DMS 273 (cell line): ENCODE measurements around the gene RNF152.

Experiments
- DNase-seq: peaks from one replicate; lab custom pipeline; 2025; ENCODE audit not compliant: unreplicated experiment; lab: John Stamatoyannopoulos, UW

The RNF152 gene

DNA sequence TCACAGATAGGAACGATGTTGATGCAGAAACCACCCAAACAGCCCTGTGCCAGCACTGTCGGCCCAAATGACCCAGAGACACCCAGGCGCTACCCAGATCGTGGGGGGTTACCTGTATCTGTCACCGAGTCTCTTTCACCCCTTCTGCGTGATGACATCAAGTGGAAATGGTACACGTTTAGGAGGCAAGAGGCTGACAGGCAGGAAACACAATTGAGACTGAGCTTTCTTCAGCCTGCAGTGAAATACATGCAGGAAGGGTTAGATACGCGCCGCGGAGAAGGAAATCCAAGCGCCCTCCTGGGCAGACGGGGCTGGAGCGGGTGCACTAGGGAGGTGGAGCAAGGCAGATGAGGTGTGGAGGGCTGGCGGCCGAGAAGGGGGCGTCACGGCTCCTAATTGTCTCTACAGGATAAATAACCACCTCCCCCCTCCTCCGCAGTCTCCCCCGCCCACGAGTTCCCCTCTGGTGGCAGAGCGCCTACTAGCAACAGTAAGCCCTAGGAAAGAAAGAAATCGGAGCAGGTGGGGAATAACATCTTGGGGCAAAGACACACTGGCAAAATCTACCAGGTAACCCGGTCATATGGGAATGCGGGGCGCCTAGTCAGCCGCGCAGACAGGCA lies at the start of gene RNF152:
RNF152 (minus strand) TSS at position 325 of the 626 bp plus-strand sequence. CDS start 76,544 bp downstream, outside the sequence.
- peak; percentile 79 for DNase-seq

GRCh38 chr18:61941948-61942471 lies 49.2 kb upstream of the RNF152 start:
- DNase-seq: no peak

DNA sequence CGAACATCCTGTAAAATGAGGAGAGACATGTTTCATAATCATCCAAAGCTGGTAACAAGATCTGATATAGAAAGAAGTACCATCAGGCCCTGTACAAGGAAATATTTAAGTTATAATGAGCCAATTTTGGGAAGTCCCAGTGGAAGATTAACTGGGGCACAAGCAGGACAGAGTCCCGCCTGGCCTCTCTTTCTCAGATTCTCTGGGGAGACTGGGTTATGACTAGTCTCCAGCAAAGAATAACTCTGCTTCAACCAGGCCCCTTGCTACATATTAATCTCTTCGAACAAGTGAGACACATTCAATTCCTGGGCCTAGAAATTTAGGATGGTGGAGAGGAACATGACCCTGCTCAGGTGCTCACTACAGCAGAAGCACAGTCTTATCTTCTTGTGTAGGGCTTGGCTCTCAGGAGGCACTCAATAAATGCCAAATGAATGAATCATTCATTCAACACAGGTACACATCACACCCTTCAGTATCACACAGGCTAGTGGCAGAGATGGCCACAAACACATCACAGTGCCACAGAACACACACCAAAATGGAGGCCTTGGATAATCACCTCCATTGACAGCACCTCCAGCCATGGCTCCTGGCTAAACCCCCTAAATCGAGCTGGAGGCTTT lies 46.4 kb upstream of the RNF152 start:
- DNase-seq: no peak

GRCh38 chr18:61935362-61935761 lies 42.6 kb upstream of the RNF152 start:
- DNase-seq: no peak

GRCh38 chr18:61931654-61932379 lies 39.0 kb upstream of the RNF152 start:
- DNase-seq: no peak

DNA sequence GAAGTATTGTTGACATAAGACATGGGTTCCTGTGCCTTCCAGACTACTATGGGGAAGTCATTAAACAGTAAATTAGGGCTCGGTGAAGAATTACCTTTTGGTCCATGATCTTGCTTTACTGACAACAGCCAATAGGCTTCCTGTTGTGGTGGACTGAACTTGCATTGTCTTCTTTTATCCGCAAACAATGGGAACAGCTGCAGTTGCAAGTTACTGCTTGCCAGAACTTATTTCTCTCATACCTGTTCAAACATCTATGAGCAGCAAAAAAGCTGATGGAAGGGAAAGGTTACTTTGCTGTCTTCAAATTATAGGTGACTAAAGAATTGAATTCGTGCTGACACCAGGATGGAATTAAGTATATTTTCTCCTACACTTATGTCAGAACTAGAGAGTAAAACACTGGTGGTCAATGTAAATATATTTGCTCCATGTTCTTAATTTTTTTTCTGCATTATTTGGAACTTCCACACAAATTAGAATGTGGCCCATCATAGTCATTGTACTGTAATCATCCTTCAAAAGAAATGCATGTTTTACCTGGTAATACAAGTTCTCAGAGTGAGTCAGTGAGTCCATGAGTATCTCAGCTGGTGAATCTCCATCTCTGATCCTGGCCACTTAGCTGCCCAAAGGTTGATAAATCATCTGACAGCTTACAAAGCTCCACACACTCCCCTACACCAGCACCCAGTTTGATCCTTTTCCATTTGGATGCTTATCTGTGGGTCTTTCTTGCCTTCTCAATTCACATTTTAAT lies 37.3 kb upstream of the RNF152 start:
- no peak for DNase-seq

GRCh38 chr18:61926532-61926931 lies 33.7 kb upstream of the RNF152 start:
- DNase-seq: no peak

DNA sequence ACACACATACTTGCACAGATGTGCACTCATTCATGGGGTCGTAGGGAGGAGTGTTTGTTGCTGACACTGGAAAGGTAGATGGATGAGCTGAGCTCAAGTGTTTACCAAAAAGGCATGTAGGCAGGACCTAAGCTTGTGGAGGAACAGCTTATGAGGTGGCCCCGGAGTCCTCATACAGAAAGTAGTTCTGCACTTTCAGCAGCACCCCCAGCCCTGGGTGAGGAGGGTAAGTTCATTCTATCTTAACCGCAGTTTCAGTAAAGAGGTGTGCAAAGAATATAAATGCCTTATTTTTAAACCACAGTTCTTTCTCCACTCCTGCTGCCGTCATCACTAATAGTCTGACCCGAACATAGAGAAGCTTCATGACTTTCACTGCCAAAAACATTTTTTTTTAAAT lies 31.7 kb upstream of the RNF152 start:
- no peak for DNase-seq

DNA sequence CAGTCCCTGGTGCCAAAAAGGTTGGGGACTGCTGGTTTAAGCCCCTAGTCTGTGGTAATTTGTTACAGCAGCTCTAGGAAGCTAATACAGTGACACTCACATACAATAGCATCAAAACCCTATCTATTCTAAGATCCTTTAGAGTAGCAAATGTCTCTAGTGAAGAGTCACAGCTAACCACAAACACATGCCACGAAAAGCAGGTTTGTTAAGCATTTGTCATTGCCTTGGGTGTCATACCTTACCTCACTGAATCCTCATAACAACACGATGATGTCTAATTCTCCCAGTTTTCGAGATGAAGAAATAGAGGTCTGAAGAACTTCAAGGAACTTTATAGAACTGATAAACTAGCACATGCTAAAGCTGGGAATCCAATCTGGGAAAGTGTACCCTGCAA lies 29.6 kb upstream of the RNF152 start:
- DNase-seq: no peak

GRCh38 chr18:61921621-61922235 lies 28.9 kb upstream of the RNF152 start:
- DNase-seq: no peak

GRCh38 chr18:61917818-61918217 lies 25.0 kb upstream of the RNF152 start:
- no peak for DNase-seq

DNA sequence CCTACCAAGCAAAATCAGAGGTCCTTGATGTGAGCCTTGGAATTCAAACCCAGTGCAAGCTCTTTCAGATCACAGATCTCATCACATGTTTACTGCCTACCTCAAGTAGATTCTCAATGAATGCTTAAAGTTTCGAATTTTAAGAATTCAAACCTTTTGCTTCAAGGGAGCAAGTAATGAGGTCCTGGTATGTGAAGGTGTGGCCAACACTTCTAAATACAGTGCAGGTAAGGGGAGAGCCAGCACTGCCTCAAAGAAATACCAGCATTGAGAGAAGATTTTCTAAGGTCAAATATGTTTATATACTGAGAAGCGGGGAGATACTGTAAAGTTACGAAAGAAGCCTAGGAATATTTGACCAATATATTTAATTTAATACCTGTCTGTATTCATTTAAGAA lies 19.7 kb upstream of the RNF152 start:
- no peak for DNase-seq

GRCh38 chr18:61910101-61910500 lies 17.3 kb upstream of the RNF152 start:
- no peak for DNase-seq

- DNase-seq: no peak
Measured at GRCh38 chr18:61908661-61909060, 15.9 kb upstream of the RNF152 start.

GRCh38 chr18:61901323-61901986 lies 8.6 kb upstream of the RNF152 start:
- peak; percentile 88 for DNase-seq

DNA sequence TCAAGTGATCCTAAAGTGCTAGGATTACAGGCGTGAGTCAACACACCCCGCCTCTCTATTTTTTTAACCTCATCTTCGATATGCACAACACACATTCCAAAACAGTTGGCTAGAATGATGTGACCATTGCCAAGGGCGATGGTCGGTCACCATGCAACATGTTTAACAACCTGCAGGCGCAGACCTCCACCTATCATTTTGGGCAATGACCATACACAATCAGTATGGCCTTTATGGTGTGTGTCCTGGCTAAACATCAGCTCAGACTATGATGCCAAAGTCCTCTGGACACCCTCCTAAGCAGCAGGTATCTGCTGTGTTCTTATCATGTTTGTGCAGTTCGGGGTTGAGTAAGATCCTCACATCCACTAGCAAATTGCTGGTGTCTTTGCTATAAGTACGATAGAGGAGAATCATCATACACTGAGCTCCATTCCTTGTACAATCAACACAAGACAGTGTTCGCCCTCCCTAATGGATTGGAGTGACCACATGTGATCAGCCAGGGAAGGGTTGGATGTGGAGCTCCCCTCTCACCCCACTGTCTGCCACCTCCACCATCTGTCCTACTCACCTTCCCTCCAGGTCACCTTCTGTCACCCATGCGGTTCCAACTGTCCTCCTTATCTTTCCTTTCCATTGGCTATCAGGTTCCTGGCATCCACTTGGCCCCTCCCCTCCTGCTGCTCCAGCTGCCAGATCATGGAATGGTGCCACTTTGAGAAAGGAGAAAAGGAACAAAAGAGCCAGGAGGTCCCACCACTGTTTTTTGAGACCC lies 7.9 kb upstream of the RNF152 start:
- peak; percentile 88 for DNase-seq

GRCh38 chr18:61898640-61899101 lies 5.9 kb upstream of the RNF152 start:
- DNase-seq: peak; percentile 34

GRCh38 chr18:61896757-61897156 lies 4.0 kb upstream of the RNF152 start:
- peak; percentile 95 for DNase-seq

DNA sequence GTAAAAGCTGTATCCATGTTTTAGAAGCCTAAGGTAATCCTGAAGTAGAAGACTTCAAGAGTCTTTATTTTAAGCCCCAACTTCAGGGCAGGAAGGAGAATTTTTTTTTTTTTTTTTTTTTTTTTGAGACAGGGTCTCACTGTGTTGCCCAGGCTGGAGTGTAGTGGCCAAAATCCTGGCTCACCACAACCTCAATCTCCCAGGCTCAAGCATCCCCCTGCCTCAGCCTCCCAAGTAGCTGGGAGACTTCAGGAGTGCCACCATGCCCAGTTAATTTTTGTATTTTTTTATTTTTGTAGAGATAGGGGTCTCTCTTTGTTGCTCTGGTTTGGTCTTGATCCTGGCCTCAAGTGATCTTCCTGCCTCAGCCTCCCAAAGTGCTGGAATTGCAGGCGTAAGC lies 3.3 kb upstream of the RNF152 start:
- no peak for DNase-seq
